Measurements from ENCODE around the gene DENND4A.

DNA sequence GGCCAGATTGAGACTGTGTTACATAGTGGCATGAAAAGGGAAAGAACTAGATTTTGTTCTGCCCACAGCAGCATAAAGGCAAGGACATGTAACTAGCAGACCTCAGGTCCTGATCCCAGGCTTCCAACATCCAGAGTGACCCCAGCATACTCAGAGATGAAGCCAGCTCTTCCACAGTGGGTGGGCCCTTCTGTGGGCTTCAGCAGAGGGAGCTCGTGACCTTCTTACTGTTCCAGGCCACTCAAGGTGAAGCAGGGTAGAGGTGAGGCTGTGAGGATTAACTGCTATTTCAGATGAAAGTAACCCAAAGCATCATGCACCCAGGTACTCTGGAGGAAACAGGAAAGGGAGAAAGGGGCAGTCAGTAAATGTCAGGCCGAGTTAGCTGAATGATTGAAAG lies 171.3 kb downstream of the DENND4A start:
- TF ChIP-seq, protein P1, sequence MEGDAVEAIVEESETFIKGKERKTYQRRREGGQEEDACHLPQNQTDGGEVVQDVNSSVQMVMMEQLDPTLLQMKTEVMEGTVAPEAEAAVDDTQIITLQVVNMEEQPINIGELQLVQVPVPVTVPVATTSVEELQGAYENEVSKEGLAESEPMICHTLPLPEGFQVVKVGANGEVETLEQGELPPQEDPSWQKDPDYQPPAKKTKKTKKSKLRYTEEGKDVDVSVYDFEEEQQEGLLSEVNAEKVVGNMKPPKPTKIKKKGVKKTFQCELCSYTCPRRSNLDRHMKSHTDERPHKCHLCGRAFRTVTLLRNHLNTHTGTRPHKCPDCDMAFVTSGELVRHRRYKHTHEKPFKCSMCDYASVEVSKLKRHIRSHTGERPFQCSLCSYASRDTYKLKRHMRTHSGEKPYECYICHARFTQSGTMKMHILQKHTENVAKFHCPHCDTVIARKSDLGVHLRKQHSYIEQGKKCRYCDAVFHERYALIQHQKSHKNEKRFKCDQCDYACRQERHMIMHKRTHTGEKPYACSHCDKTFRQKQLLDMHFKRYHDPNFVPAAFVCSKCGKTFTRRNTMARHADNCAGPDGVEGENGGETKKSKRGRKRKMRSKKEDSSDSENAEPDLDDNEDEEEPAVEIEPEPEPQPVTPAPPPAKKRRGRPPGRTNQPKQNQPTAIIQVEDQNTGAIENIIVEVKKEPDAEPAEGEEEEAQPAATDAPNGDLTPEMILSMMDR (IDR thresholded peaks at IDR 0.05; ENCODE audit: insufficient read depth, low read depth, low read length), result no peak
- TF ChIP-seq EZH2 (IDR thresholded peaks at IDR 0.05; ENCODE audit: insufficient read depth, low read length), result no peak
